Right renal pelvis (tissue), 4 donors: ENCODE measurements around the gene PER1. TPM values are rescaled to one million over a fixed set of nuclear protein-coding genes. Genes with fewer than 3 reads are reported as not detected.
A peak's percentile ranks its signal among the peaks of the same experiment; 100 is the strongest.

Experiments used
- DNase-seq, 4 donors: peaks; one replicate each; pipeline ENCODE4 v3.0.0-alpha.2; 2013; ENCODE audit warnings: low read depth in 4 of 4, low spot score in 3 of 4, missing footprints in 1 of 4
- polyA plus RNA-seq, 4 donors: library from polyadenylated mRNA; unstranded; fragments of 120-200 nt; gene quantifications; one replicate each; pipeline ENCODE4 v1.2.1, GENCODE V29; 2013; ENCODE audit not compliant: insufficient read length in 4 of 4

The PER1 gene
- polyA plus RNA-seq, 4 donors: 20.4 to 38.1 (median 25.5) TPM

DNA sequence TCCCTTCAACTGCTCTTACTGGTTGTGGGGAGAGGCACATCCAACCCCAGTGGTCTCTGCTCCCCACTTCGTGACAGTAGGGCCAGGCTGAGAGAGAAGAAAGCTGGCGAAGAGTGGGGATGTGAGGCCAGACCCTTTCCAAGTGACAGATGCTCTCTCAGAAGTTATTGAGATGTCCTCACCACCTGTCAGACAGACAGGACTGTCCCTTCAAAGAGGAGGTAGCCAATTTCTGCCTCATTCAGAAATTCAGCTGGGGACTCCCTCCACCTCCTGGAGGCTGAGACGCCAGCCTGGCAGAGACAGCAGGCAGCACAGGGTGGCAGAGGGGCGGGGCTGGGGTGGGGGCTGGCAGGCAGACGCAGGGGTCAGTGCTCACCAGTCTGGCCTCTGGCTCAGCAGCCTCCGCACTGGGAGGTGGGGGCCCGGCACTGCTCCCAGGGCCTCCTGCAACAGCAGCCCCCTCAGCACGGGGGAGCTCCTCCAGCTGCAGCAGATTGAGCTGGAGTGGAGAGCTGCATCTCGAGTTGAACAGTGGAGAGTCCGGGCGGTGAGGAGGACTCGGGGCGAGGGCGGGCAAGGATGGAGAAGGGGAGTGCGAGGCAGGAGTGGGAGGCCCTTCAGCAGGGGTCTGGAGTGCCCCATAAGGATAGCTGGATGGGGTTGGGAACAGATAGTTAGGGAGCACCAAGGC is 9.2 kb downstream of the PER1 start:
- no peak for DNase-seq

DNA sequence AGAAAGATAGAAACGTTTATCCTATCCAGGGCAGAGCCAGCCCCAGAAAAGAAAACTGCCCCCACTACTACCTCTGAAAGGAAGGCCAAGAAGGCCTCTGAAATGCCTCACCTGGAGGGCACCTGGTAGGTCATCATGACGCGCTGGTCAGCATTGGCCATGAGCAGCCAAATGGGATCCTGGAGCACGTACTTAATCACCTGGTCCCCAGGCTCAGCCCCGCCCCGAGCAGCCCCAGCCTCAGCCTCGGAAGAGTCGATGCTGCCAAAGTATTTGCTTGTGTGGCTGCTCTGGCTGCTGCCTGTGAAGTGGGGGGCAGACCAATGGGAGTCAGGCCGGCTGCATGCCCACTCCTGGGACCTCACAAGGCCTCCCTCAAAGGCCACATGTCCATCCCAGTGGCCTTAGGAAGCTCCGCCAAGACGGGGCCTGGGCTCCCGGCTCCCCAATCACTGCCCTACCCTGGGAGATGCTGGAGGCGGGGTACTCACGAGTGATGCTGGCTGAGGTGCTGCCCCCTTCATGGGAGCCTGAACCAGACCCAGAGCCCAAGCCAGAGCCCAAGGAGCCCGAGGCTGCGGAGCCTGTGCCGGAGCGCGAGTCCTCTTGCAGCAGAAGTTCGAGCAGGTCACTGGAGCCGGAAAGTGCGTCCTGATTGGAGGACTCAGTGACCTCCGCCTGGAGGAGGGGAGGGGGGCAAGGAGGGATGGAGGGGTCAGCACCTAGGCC is 9.9 kb downstream of the PER1 start:
- no peak for DNase-seq

DNA sequence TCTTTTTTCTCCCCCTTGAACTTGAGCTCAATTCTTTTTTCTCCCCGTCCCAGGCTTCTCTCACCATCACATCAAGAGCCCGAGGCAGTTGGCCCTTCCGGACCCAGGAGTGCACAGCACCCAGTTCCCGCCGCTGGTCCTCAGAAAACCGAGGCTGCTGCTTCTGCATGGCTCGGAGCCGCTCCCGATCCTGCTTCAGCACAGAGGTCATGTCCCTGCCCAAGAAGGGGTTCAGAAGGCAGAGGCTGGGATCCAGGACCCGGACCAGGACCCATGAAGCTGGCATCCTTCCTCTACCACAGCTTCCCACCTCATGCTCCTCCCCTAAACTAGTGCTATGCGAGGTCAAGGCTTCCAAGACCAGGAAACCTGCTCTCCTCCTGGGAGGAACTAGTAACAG is 10.5 kb downstream of the PER1 start:
- DNase-seq: no peak

DNA sequence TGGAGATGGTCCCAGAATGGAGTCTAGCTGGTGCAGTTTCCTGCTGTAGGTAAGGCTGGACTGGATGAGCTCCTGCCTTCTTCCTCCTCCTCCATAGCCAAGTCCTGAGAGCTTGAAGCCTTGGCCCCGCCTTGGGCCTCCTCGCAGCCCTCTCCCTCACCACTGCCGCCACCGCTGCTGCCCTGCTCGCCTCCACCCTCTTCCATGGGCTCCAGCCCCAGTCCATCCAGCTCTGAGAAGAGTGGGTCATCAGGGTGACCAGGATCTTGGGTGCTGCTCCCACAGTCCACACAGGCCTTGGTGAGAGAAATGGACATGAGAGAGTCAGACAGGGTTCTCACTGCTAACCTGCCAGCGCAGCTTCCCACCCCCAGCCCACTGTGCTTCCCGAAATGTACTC is 11.2 kb downstream of the PER1 start:
- no peak for DNase-seq

DNA sequence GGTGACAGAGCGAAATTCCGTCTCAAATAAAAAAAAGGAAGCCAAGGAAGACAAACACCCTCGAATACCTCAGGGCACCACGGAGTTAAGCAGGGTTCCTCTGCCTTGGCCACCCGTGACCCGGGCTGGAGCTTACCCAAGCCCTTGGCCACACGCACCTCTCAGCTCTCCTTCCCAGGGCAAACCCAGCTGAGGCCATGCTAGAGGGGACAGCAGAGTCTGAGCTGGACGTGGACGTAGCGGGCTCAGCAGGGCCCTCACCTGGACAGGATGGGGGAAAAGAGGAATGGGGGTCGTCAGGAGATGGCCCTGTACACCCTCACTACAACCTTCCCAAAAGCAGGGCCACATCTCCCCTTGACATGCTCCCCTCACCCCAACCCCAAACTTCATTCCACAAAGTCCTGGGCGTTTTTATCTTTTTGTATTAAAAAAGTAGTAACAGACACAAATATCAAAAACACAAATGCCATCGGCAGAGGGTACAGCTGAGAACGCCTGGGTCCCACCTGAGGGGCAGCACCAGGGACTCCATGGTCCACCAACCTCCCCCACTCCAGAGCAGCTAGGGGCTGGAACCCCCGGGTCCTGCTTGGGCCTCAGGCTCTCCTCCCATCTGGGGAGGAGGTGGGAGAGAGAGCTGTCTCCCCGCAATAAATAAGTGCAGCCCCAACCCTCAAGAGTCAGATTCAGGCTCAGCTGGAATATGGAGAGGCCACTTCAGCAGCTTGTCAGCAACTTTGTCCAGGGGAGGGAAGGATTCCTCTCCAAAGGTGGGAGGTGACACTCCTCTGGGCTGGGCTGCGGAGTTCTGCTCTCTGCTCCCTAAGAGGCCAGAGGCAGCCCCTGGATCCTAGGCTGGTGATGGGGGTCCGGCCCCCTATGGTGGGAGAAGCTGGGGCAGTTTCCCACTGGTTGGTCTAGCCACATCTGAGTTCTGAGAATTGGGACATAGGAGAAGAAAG is 11.9 kb downstream of the PER1 start:
- no peak for DNase-seq

DNA sequence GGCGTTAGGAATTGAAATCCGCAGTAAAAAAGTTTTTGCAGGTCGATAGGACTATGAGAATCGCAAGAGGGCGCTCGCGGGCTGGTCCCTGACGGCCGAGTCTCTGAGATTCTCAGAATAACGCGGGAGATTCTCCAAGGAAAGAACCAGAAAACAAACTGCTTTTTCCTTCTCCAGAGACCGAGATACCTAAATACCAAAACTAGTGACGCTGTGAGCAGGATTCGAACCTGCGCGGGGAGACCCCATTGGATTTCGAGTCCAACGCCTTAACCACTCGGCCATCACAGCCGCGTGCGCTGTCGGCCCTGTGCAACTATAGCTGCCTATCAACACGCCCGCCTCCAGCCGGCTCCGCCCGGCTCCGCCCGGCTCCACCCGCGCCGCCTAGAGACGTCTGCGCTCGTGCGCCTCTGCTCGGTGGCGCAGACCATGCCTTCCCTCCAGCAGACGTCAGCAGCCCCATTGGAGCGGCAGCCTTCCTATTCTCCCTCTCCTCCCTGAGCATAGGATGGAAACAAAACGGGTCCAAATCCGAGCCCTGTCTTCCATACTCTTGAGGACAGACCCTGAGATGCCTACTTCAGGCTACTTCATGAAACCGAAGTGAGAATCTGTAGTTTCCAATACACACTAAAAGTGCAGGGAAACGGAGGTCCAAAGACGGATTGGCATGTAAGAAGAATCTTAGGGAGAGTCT is 13.4 kb downstream of the PER1 start:
- peak; percentile 95 to 96 (median 95) for DNase-seq

DNA sequence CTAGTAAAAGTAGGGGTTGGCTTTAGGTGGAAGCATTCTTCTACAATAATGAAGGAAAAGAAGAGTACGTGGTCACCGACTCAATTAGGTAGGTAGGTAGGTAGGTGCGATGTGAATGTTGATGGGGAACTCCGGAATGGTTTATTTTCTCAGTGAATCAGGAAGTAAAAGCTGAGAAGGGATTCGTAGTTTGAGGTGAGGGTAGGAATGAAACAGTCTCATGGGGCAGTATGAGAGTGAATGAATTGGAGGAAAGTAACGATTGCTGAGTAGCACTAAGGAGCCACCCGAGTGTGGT is 13.9 kb downstream of the PER1 start:
- DNase-seq: no peak

DNA sequence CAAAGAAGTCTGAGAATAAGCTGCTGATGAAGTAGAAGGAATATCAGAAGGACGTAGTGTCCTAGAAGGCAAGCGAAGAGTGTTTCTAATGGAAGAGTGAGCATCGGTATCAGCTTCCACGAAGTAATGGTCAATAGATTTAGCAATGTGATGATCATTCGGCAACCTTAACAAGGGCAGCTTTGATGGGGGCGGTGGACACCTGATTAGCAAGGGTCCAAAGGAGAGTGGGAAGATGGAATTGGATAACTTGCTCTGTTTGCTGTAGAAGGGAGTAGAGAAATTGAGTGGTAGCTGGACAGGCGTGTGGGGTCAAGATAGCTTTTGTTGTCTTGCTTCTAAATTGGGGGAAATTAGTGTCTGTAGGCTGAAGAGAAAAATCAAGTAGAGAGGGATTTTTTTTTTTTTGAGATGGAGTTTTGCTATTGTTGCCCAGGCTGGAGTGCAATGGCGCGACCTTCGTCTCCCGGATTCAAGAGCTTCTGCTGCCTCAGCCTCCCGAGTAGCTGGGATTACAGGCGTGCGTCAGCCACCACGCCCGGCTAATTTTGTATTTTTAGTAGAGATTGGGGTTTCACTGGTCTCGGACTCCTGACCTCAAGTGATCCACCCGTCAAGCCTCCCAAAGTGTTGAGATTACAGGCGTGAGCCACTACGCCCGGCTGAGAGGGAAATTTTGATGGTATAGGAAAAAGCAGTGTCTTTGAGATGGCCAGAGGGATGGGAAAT is 14.4 kb downstream of the PER1 start:
- no peak for DNase-seq

DNA sequence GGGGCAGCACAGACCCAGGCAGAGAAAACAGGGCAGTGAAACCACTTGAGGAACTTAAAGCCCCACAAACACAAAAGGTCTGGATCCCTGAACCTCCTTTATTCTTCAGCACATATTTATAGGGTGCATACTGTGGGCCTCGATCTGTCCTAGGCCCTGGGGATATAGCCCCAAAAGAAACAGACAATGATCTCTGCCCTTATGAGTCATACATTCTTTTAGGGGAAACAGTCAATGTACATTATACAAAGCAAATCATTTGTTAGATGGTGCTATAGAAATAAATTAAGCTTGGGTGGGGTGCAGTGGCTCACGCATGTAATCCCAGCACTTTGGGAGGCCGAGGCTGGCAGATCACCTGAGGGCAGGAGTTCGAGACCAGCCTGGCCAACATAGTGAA is 18.3 kb downstream of the PER1 start:
- no peak for DNase-seq

DNA sequence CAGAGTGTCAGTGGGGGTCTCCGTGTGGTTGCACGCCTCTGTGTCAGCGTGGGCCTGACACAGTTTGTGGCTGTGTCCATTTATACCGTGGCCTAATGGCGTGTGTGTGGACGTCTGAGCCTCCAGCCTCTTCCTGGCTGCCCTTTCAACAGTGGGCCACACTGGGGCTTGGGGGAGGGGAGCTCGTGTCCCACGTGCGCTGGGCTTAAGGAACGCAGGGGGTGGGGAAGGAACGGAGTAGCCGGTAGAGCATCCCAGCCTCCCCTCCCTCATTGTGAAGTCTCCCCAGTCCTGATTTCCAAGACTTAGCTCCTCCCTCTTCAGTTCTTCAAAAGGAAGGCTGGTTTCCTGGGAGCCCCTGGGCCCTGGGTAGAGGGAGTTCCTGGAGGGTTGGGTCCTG is 18.8 kb downstream of the PER1 start:
- no peak for DNase-seq

DNA sequence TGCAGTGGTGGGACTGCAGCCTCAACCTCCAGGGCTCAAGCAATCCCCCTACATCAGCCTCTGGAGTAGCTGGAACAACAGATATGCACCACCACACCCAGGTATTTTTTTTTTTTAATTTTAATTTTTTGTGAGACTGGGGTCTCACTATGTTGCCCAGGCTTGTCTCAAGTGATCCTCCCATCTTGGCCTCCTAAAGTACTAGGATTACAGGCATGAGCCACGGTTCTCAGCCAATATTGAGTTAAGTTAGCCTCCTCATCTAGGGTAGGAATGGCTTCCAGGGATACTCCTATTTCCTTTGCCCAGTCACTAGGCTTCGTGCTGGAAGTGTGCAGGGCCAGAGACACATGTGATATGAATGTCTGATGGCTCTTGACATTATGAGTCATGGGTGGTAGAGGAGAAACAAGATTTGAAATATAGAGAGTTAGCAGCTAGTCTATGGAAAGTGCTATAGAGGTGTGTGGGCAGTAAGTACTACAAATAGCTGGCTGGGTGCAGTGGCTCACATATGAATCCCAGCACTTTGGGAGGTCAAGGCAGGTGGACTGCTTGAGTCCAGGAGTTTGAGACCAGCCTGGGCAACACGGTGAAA is 20.3 kb downstream of the PER1 start:
- DNase-seq: no peak

DNA sequence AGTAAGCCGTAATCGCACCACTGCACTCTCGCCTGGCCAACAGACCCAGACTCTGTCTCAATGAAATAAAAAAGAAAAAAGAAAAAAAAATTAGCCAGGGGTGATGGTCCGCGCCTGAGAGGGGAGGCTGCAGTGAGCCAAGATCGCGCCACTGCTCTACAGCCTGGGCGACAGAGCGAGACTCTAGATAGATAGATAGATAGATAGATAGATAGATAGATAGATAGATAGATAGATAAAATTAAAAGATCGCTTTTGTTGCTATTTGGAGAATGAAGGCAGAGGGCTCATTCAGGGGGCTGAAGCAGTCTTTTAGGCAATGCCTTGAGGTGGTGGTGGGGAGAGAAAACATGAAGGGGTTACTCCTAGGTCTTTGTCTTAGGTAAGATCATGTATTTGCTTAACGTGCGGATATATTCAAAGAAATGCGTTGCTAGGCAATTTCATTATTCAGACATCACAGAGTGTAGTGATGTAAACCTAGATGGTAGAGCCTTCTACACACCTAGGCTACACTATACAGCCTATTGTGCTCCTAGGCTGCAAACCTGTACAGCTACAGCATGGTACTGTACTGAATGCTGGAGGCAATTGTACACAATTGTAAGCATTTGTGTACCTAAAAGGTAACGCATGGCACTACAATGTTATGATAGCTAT is 23.9 kb downstream of the PER1 start:
- DNase-seq: no peak

DNA sequence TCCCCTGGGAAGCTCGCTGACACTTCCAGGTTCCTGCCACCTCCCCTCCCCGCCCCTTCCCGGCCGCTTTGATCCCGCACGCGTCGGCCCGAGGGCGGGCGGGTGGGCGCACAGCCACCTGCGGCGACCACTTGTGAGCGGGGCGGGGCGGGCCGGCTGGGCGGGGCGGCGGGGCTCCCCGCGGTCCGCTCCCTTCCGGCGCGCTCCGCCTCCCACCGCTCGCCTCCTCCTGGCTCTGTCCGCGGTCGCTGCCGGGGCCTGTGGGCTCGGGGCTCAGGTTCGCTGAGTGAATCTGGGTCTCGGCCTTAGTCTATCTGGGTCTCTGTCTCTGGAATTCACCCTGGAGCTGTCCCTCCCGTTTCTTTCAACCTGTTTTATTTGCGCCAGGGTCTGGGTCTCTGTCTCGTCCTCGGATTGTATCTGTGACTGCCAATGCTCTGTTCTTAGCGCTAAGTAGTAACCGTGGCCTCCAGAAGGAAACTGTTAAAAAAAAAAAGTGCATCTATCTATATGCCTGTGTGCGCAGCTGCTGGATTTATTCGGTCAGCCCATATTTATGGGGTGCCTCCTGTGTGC is 25.6 kb downstream of the PER1 start:
- no peak for DNase-seq

DNA sequence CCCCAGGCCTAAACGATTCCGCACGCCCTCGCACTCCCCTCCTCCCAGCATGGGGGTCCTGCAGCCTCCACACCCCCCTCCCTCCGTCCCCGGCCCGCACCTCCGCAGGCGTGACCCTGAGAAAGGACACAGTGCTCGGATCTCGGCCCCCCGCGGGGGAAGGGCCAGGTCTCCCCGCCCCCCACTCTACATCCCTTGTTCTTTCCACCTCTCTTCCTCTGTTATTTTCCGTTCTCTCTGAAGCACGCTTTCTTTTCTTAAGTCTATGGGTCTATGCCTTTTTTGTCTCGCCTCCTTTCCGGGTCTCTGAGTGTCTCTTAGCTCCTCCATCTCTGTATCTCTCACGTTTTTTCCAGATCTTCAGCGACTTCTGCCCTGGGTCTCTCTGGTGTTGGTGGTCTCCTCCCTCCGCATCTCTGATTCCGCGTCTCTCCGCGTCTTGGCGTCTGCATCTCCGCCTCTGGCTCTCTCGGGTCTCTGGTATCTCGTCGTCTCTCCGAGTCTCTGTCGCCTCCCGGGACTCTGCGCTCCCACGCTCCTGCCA is 26.2 kb downstream of the PER1 start:
- DNase-seq: no peak

DNA sequence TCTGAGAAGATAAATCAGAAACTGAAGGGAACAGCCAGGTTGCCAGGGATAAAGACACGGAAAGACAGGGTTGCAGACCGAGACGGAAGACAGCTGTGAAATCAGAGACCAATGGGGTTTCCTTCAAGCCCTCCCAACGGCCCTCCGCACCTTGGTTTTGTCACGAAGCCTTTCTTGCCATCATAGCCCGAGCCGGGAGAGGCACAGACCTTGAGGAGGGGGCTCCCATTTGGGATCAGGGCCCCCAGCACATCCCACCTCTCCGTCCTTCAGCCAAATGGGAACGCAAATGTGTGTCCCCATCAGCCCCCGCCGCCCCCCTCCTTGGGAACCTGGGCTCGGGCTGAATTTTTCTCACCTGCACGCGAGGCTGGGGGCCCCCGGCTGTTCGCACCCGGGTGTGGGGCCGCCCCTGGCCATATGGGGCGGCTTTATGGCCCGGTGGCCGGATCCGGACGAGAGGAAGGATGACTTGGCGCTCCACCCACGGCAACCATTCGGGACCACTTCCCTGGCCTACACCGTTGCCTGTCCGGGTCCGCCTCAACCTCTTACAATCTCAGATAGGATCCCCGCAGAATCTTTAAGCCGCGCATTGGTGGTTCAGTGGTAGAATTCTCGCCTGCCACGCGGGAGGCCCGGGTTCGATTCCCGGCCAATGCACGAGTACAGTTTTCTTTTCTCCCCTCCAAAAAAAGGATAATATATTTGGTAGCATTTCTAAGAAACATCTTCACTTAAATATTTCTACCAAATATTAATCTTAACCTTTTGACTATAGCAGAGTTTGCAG is 26.9 kb downstream of the PER1 start:
- DNase-seq: peak in 1 of 4 donors; percentile 81

DNA sequence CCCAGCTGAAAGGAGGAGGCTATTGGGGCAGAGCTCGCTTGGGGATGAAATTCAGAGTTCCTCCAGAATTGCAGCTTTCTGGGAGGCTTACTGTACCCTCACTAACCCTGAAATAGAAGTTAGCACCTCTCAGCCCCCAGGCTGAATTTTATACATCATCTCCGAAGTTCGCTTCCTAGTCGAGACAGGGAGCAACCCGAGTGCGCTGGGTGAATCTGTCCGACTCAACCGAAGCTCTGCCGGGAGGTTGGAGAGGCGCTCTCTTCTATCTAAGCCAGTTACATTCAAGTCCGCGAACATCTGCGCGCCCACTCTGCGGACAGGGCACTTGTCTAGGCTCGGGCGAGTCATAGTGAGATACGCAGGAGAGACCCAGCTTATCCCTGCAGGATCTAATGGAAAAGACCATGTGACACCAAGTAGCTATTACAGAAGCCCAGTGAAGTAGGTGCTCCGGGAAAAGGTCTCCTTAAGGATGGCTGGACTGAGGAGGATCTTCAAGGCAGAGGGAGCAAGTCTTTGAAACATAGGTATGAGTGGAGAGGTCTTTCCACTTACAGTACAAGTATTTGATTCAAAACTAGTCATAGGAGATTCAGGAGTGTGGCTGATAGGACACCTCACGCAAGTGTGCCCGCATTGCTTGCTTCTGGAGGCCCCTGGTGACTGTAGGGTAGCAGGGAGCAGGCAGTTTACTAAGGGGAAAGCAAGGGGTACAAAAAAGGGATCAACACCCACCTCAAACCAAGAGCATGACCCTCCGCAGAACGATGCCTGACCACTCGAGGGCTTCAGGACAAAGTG is 27.7 kb downstream of the PER1 start:
- no peak for DNase-seq
